ENCODE results near the gene RUSC1. TPM values are rescaled to one million over a fixed set of nuclear protein-coding genes. Genes with fewer than 3 reads are reported as not detected.

RUSC1 gene
- total RNA-seq (2022; extraction: Qiagen RNA extraction): 42.2 to 54.3 TPM (median 53.4 TPM) in 5 replicates

DNA sequence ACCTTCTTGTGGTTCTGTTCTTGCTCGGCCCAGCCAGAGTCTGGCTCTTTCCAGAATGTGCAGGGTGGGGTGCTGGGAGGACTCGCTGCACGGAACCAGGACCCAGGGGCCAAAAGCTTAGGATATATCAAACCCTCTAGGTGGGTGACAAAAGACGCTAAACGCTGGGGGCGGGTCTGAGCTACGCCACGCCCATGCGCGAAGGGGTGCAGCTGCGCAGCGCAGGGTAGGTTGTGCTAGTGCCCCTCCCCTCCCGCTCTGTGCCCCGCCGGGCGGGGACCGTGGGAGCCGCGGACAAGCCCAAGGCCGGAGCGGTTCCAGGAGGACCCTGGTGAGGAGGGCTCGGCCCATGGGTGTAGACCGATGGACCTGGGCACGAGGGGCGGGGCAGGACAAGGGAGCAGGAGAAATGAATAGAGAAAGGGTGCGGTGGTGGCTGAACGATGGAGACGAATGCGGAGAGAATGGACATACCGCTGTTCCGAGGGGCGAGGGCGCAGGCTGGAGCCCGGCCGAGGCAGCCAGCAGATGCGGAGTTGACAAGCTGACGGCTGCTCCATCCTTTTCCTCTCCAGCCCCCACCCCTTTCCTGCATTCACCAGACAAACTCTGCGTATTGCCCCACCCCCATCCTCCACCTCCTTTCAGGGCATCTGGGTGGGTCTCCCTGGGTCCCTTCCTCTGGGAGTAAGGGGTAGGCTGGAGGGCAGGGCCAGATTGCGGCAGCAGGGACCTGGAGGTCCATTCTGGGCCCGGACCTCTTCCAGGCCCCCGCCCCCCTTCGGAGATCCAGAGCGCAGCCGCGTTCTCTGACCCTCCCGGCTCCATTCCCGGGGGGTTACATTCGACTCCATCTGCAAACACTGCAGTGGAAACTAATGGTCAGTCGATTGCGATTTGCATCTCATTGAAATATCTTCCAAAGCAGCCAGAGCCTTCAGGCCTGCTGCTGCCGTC is at the start of gene RUSC1:
RUSC1 (plus strand) TSS at position 234 of the 957 bp plus-strand sequence. CDS start 880 bp downstream, outside the sequence.

GRCh38 chr1:155273343-155274245 is 47.1 kb upstream of the RUSC1 start, which contains the start of gene CLK2:
TSS of gene CLK2 (minus strand) at chr1:155273504. CDS start at chr1:155270977, 2,527 bp downstream.

DNA sequence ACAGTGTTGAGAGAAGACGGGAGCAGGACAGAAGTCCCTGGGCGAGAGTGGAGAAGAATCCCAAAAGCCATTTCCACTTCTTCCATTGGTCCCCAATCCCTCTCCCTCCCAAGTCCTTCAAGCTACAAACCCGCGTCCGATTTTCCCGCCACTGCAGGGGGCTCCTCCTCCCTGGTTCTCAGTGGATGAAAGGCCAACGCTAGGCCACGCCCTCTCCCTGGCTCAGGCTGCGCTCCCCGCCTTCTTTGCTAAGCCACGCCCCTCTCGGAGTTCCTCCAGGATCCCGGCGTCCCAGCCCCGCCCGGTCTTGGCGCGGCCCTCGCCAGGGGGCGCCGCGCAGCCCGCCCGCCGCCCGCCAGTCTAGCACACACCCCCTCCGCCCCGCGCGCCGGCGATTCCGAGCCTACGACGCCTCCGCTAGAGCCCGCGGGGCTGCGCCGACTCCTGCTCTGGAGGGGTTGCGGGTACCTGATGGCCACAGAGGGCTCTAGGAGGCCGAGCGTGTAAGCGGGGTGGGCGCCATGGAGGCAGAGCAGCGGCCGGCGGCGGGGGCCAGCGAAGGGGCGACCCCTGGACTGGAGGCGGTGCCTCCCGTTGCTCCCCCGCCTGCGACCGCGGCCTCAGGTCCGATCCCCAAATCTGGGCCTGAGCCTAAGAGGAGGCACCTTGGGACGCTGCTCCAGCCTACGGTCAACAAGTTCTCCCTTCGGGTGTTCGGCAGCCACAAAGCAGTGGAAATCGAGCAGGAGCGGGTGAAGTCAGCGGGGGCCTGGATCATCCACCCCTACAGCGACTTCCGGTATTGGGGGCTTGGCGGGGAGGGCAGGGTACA is 43.4 kb upstream of the RUSC1 start, which contains the start of gene HCN3:
HCN3 (plus strand) TSS at position 394 of the 832 bp plus-strand sequence; CDS start at position 522, 128 bp downstream.

GRCh38 chr1:155301342-155301841 is 19.3 kb upstream of the RUSC1 start, which contains the start of gene PKLR:
TSS of gene PKLR (minus strand) at chr1:155301438. CDS start at chr1:155301395, 43 bp downstream.

GRCh38 chr1:155308493-155309422 is 11.9 kb upstream of the RUSC1 start, which contains the start of gene FDPS:
TSS of gene FDPS (plus strand) at chr1:155308866. CDS start at chr1:155309790, 924 bp downstream.

Other genes starting within 250 kb of the RUSC1 start
- gene EFNA3, start 242.1 kb upstream of the RUSC1 start, total RNA-seq (2022; extraction: Qiagen RNA extraction): 9.7 to 11.7 TPM (median 11.6 TPM) in 5 replicates
- 21.4 to 32.6 TPM (median 26.0 TPM) in 5 replicates for gene EFNA1, start 193.0 kb upstream of the RUSC1 start, total RNA-seq (2022; extraction: Qiagen RNA extraction)
- gene SLC50A1, start 185.0 kb upstream of the RUSC1 start, total RNA-seq (2022; extraction: Qiagen RNA extraction): 32.8 to 36.7 TPM (median 34.6 TPM) in 5 replicates
- 69.5 to 108 TPM (median 98.1 TPM) in 5 replicates for gene DPM3, start 180.4 kb upstream of the RUSC1 start, total RNA-seq (2022; extraction: Qiagen RNA extraction)
- 187 to 257 TPM (median 250 TPM) in 5 replicates for gene KRTCAP2, start 147.6 kb upstream of the RUSC1 start, total RNA-seq (2022; extraction: Qiagen RNA extraction)
- gene TRIM46, start 147.0 kb upstream of the RUSC1 start, total RNA-seq (2022; extraction: Qiagen RNA extraction): 1.7 to 2.9 TPM (median 2.7 TPM) in 5 replicates
- gene THBS3, start 113.0 kb upstream of the RUSC1 start, total RNA-seq (2022; extraction: Qiagen RNA extraction): 7.6 to 9.3 TPM (median 8.5 TPM) in 5 replicates
- gene MTX1, start 112.2 kb upstream of the RUSC1 start, total RNA-seq (2022; extraction: Qiagen RNA extraction): 63.2 to 79.8 TPM (median 74.7 TPM) in 5 replicates
- gene ENTREP3, start 65.4 kb upstream of the RUSC1 start, total RNA-seq (2022; extraction: Qiagen RNA extraction): 31.8 to 36.8 TPM (median 32.8 TPM) in 5 replicates
- gene SCAMP3, start 58.5 kb upstream of the RUSC1 start, total RNA-seq (2022; extraction: Qiagen RNA extraction): 94.3 to 128 TPM (median 118 TPM) in 5 replicates
- gene CLK2, start 47.4 kb upstream of the RUSC1 start, total RNA-seq (2022; extraction: Qiagen RNA extraction): 22.3 to 26.3 TPM (median 25.4 TPM) in 5 replicates
- 3.5 to 5.3 TPM (median 4.6 TPM) in 5 replicates for gene HCN3, start 43.4 kb upstream of the RUSC1 start, total RNA-seq (2022; extraction: Qiagen RNA extraction)
- not detected in 5 replicates for gene PKLR, start 19.5 kb upstream of the RUSC1 start, total RNA-seq (2022; extraction: Qiagen RNA extraction)
- 158 to 180 TPM (median 168 TPM) in 5 replicates for gene FDPS, start 12.0 kb upstream of the RUSC1 start, total RNA-seq (2022; extraction: Qiagen RNA extraction)
- gene ASH1L, start 241.9 kb downstream of the RUSC1 start, total RNA-seq (2022; extraction: Qiagen RNA extraction): 8.1 to 14.9 TPM (median 9.9 TPM) in 5 replicates

All from A549 treated with Hydrocortisone at 1 μM for 4 hours (cell line).